ENCODE results near the gene MYL2. TPM values are rescaled to one million over a fixed set of nuclear protein-coding genes. Genes with fewer than 3 reads are reported as not detected.

The MYL2 gene
- total and polyA plus RNA-seq, 4 donors = 0.65 to 1.7 TPM; not detected in 2

- H3K27ac ChIP-seq (ENCODE audit: low read depth in 1 of 2, low read length in 1 of 2) = no peak overlapping the region
- no peak for TF ChIP-seq CTCF (IDR thresholded peaks at IDR 0.05; ENCODE audit: control extremely low read depth, extremely low read depth)
- peaks cover 0 to 2% (median 0%) of the 10 kb centered on the region in 5 donors for H3K4me1 ChIP-seq (ENCODE audit: control insufficient read depth in 5 of 5, insufficient read depth in 5 of 5, low read length in 5 of 5)
- H3K9ac ChIP-seq (ENCODE audit: insufficient read depth in 1 of 2, low read length in 2 of 2) = no peak overlapping the region
- H3K9me3 ChIP-seq (ENCODE audit: control insufficient read depth in 4 of 4, insufficient read depth in 3 of 4, low read length in 3 of 4) = peaks cover 0 to 2% (median 0%) of the 10 kb centered on the region in 4 donors
- no peaks in the 10 kb centered on the region for H3K36me3 ChIP-seq (ENCODE audit: control insufficient read depth in 4 of 4, insufficient read depth in 4 of 4, low read length in 4 of 4)
- no peak for ATAC-seq (ENCODE audit: insufficient read depth, low FRiP score)
- no peak overlapping the region for H3K4me3 ChIP-seq
- no peak for DNase-seq
- WGBS, 2 donors = 95 to 98% methylated on average over 4 of the region's 4 CpGs
- peaks cover 7 to 10% (median 8%) of the 10 kb centered on the region in 3 donors for H3K27me3 ChIP-seq (ENCODE audit: control insufficient read depth in 3 of 3, insufficient read depth in 3 of 3, low read length in 2 of 3)
These were observed 15.2 kb upstream of the MYL2 start for GRCh38 chr12:110935588-110935987.

GRCh38 chr12:110934093-110934852 lies 13.9 kb upstream of the MYL2 start:
- WGBS, 2 donors = 63 to 86% methylated on average over 3 of the region's 3 CpGs
- DNase-seq (no peak), ATAC-seq (ENCODE audit: insufficient read depth, low FRiP score) (no peak)
- peaks cover 7 to 10% (median 8%) of the 10 kb centered on the region in 3 donors for H3K27me3 ChIP-seq (ENCODE audit: control insufficient read depth in 3 of 3, insufficient read depth in 3 of 3, low read length in 2 of 3)
- H3K9me3 ChIP-seq (ENCODE audit: control insufficient read depth in 4 of 4, insufficient read depth in 3 of 4, low read length in 3 of 4) = peaks cover 0 to 2% (median 0%) of the 10 kb centered on the region in 4 donors
- no peak for TF ChIP-seq CTCF (IDR thresholded peaks at IDR 0.05; ENCODE audit: control extremely low read depth, extremely low read depth)
- H3K36me3 ChIP-seq (ENCODE audit: control insufficient read depth in 4 of 4, insufficient read depth in 4 of 4, low read length in 4 of 4) = no peaks in the 10 kb centered on the region
- no peak overlapping the region for H3K4me3 ChIP-seq
- H3K9ac ChIP-seq (ENCODE audit: insufficient read depth in 1 of 2, low read length in 2 of 2) = no peak overlapping the region
- H3K27ac ChIP-seq (ENCODE audit: low read depth in 1 of 2, low read length in 1 of 2) = peak overlapping the region in 1 of 2 donors; percentile 81
- H3K4me1 ChIP-seq (ENCODE audit: control insufficient read depth in 5 of 5, insufficient read depth in 5 of 5, low read length in 5 of 5) = peaks cover 0 to 2% (median 0%) of the 10 kb centered on the region in 5 donors

GRCh38 chr12:110933326-110933974 lies 13.1 kb upstream of the MYL2 start:
- ATAC-seq (ENCODE audit: insufficient read depth, low FRiP score) (no peak), DNase-seq (no peak)
- no peak for TF ChIP-seq CTCF (IDR thresholded peaks at IDR 0.05; ENCODE audit: control extremely low read depth, extremely low read depth)
- Histone ChIP-seq H3K4me3 (no peak overlapping the region), H3K27me3 (ENCODE audit: control insufficient read depth in 3 of 3, insufficient read depth in 3 of 3, low read length in 2 of 3) (peaks cover 7 to 10% (median 8%) of the 10 kb centered on the region in 3 donors), H3K9ac (ENCODE audit: insufficient read depth in 1 of 2, low read length in 2 of 2) (no peak overlapping the region), H3K36me3 (ENCODE audit: control insufficient read depth in 4 of 4, insufficient read depth in 4 of 4, low read length in 4 of 4) (no peaks in the 10 kb centered on the region), H3K4me1 (ENCODE audit: control insufficient read depth in 5 of 5, insufficient read depth in 5 of 5, low read length in 5 of 5) (peaks cover 0 to 2% (median 0%) of the 10 kb centered on the region in 5 donors), H3K27ac (ENCODE audit: low read depth in 1 of 2, low read length in 1 of 2) (peak overlapping the region in 1 of 2 donors; percentile 81), H3K9me3 (ENCODE audit: control insufficient read depth in 4 of 4, insufficient read depth in 3 of 4, low read length in 3 of 4) (peaks cover 0 to 2% (median 0%) of the 10 kb centered on the region in 4 donors)
- WGBS, 2 donors = 91 to 95% methylated on average over 16 of the region's 16 CpGs

All from lung (tissue), 12 donors.